Measurements from ENCODE around the gene C1orf74. TPM values are rescaled to one million over a fixed set of nuclear protein-coding genes. Genes with fewer than 3 reads are reported as not detected.

The C1orf74 gene
- total RNA-seq, 2 donors from 2014 or later, result 3.1 to 5.4 TPM

DNA sequence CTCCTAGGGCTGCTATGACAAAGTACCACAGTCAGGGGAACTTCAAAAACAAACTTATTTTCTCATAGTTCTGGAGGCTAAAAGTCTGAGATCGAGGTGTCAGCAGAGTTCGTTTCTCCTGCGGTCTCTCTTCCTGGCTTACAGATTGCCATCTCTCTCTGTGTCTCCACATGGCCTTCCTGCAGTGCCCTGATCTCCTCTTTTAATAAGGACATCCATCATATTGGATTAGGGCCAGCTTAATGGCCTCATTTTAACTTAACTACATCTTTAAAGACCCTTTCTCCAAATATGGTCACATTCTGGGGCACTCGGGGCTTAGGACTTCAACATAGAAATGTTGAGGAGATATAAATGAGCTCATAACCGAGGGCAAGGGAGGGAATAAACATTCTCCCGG lies 12.2 kb downstream of the C1orf74 start:
- H3K4me3 ChIP-seq (ENCODE audit: low read length), result no peak overlapping the region
- Mint-ChIP-seq H3K27me3 (ENCODE audit: insufficient read depth) (peaks cover 15% of the 10 kb centered on the region), H3K4me1 (peaks cover 4% of the 10 kb centered on the region), H3K27ac (no peak overlapping the region), H3K9me3 (no peaks in the 10 kb centered on the region), H3K4me3 (no peak overlapping the region), H3K36me3 (ENCODE audit: low read depth) (no peaks in the 10 kb centered on the region)
- WGBS, 2 experiments (ENCODE audit: insufficient coverage in 1 of 2, insufficient read length in 1 of 2), result 82 to 91% methylated on average over 5 to 6 of the region's 6 CpGs
- H3K9ac ChIP-seq (ENCODE audit: extremely low read depth, low read length, poor library complexity, severe bottlenecking), result no peak overlapping the region
- TF ChIP-seq CTCF (conservative IDR thresholded peaks at IDR 0.05), result no peak
- H3K27me3 ChIP-seq (ENCODE audit: control insufficient read depth, insufficient read depth, low read length, poor library complexity, severe bottlenecking), result peaks cover 20% of the 10 kb centered on the region
- no peak overlapping the region for H3K27ac ChIP-seq (ENCODE audit: low read depth, low read length)
- H3K9me3 ChIP-seq (ENCODE audit: control insufficient read depth, low read length), result no peaks in the 10 kb centered on the region
- no peaks in the 10 kb centered on the region for H3K4me1 ChIP-seq (ENCODE audit: control insufficient read depth, insufficient read depth, low read length)
- no peaks in the 10 kb centered on the region for H3K36me3 ChIP-seq (ENCODE audit: control insufficient read depth, insufficient read depth, low read length)
- DNase-seq, result no peak

GRCh38 chr1:209770636-209771415 lies 13.5 kb downstream of the C1orf74 start:
- 87% methylated on average over 17 of the region's 17 CpGs; no CpG with 5 or more reads in 1 of the 2 experiments for WGBS, 2 experiments (ENCODE audit: insufficient coverage in 1 of 2, insufficient read length in 1 of 2)
- Mint-ChIP-seq H3K4me3 (no peak overlapping the region), H3K27ac (no peak overlapping the region), H3K36me3 (ENCODE audit: low read depth) (no peaks in the 10 kb centered on the region), H3K9me3 (no peaks in the 10 kb centered on the region), H3K4me1 (peaks cover 4% of the 10 kb centered on the region), H3K27me3 (ENCODE audit: insufficient read depth) (peaks cover 15% of the 10 kb centered on the region)
- Histone ChIP-seq H3K36me3 (ENCODE audit: control insufficient read depth, insufficient read depth, low read length) (no peaks in the 10 kb centered on the region), H3K9me3 (ENCODE audit: control insufficient read depth, low read length) (no peaks in the 10 kb centered on the region), H3K4me3 (ENCODE audit: low read length) (no peak overlapping the region), H3K27me3 (ENCODE audit: control insufficient read depth, insufficient read depth, low read length, poor library complexity, severe bottlenecking) (peaks cover 20% of the 10 kb centered on the region), H3K9ac (ENCODE audit: extremely low read depth, low read length, poor library complexity, severe bottlenecking) (no peak overlapping the region), H3K4me1 (ENCODE audit: control insufficient read depth, insufficient read depth, low read length) (no peaks in the 10 kb centered on the region), H3K27ac (ENCODE audit: low read depth, low read length) (no peak overlapping the region)
- TF ChIP-seq CTCF (conservative IDR thresholded peaks at IDR 0.05), result no peak
- DNase-seq, result no peak

DNA sequence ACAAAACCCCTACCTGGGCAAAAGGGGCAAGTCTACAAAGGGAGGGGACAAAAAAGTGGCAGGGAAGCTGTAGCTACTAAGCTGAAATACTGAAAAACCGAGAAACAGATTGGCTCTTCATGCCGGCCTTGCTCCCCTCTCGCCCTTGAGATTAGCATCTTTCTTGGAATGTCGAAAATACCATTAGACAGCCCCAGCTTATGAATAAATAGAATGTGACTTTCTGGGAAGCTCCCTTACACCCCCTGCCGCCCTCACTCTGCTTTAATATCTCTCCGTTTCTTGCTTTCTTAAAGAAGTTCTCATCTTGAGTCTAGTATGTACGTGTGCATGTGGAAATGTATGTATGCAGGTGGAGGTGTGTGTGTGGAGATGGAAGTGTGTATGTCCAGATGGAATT lies 14.4 kb downstream of the C1orf74 start:
- no peak overlapping the region for H3K4me3 ChIP-seq (ENCODE audit: low read length)
- Mint-ChIP-seq H3K4me1 (peaks cover 4% of the 10 kb centered on the region), H3K27me3 (ENCODE audit: insufficient read depth) (peaks cover 14% of the 10 kb centered on the region), H3K36me3 (ENCODE audit: low read depth) (no peaks in the 10 kb centered on the region), H3K4me3 (no peak overlapping the region), H3K27ac (no peak overlapping the region), H3K9me3 (no peaks in the 10 kb centered on the region)
- H3K9me3 ChIP-seq (ENCODE audit: control insufficient read depth, low read length), result no peaks in the 10 kb centered on the region
- no peak for DNase-seq
- H3K36me3 ChIP-seq (ENCODE audit: control insufficient read depth, insufficient read depth, low read length), result no peaks in the 10 kb centered on the region
- H3K4me1 ChIP-seq (ENCODE audit: control insufficient read depth, insufficient read depth, low read length), result no peaks in the 10 kb centered on the region
- TF ChIP-seq CTCF (conservative IDR thresholded peaks at IDR 0.05), result no peak
- 75 to 86% methylated on average over 3 to 7 of the region's 7 CpGs for WGBS, 2 experiments (ENCODE audit: insufficient coverage in 1 of 2, insufficient read length in 1 of 2)
- no peak overlapping the region for H3K9ac ChIP-seq (ENCODE audit: extremely low read depth, low read length, poor library complexity, severe bottlenecking)
- H3K27me3 ChIP-seq (ENCODE audit: control insufficient read depth, insufficient read depth, low read length, poor library complexity, severe bottlenecking), result peaks cover 20% of the 10 kb centered on the region
- H3K27ac ChIP-seq (ENCODE audit: low read depth, low read length), result no peak overlapping the region
